Islet of Langerhans (tissue), 1 donor: ENCODE measurements around the gene PLCZ1.
"Not testable (repeated sequence)": the region's sequence is repeated elsewhere in the genome, so short reads cannot be mapped to it uniquely, and the experiment has no call there.

Source experiments
- FAIRE-seq: peaks from one replicate; lab custom pipeline; 2011; peaks lifted over from hg19 to GRCh38; lab: Jason Lieb, UNC

The PLCZ1 gene, protein sequence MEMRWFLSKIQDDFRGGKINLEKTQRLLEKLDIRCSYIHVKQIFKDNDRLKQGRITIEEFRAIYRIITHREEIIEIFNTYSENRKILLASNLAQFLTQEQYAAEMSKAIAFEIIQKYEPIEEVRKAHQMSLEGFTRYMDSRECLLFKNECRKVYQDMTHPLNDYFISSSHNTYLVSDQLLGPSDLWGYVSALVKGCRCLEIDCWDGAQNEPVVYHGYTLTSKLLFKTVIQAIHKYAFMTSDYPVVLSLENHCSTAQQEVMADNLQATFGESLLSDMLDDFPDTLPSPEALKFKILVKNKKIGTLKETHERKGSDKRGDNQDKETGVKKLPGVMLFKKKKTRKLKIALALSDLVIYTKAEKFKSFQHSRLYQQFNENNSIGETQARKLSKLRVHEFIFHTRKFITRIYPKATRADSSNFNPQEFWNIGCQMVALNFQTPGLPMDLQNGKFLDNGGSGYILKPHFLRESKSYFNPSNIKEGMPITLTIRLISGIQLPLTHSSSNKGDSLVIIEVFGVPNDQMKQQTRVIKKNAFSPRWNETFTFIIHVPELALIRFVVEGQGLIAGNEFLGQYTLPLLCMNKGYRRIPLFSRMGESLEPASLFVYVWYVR

DNA sequence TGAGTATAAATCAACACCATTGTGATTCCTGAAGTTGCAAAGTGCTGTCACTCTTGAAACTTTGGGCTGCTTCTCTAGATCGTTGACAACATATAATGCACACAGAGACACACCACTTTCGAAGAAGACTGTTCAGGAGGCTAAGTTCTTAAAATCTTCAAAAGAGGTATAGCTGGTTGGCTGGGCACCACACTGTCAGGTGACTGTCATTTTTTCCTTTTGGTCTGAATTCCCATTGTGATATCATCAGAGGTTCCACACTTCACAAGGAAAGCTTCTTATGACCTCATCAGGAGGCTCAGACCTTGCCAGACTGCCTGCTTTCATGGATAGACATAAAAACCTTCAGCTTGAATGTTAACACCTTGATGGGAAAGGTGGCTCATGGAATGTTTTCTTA is at the start of gene PLCZ1, which contains the start of gene CAPZA3:
TSS of gene PLCZ1 (minus strand) at position 194 of the 400 bp plus-strand sequence. CDS start 641 bp downstream, outside the sequence.
TSS of gene CAPZA3 (plus strand) at position 301 of the 400 bp plus-strand sequence. CDS start 150 bp downstream, outside the sequence.
- FAIRE-seq: no peak

DNA sequence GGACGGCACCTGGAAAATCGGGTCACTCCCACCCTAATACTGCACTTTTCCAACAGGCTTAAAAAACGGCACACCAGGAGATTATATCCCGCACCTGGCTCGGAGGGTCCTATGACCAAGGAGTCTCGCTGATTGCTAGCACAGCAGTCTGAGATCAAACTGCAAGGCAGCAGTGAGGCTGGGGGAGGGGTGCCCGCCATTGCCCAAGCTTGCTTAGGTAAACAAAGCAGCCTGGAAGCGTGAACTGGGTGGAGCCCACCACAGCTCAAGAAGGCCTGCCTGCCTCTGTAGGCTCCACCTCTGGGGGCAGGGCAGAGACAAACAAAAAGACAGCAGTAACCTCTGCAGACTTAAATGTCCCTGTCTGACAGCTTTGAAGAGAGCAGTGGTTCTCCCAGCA is 47.7 kb upstream of the PLCZ1 start:
- not testable (repeated sequence) for FAIRE-seq

DNA sequence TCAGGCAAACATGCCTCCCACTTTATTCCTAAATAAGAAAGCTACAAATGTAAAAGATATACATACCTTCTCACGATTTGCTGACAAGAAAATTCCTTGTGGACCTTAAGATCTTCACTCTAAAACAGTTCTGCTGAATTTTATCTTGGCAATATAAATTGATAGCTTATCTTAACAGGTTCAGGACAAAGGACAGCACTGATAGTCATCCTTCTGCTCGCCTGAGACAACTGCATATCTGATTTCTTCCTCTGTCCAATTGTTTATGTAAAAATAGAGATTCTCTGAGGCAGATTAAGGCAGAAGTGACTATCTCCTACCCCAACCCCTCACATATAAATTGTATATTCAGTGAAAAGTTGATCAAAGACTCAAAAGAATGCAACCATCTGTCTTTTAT is 45.0 kb upstream of the PLCZ1 start:
- no peak for FAIRE-seq

DNA sequence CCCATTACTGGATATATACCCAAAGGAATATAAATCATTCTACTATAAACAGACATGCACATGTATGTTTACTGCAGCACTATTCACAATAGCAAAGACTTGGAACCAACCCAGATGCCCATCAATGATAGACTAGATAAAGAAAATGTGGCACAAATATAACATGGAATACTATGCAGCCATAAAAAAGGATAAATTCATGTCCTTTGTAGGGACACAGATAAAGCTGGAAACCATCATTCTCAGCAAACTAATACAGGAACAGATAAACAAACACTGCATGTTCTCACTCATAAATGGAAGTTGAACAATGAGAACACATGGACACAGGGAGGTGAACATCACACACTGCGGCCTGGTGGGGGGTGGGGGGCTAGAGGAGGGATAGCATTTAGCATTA is 28.7 kb upstream of the PLCZ1 start:
- not testable (repeated sequence) for FAIRE-seq

DNA sequence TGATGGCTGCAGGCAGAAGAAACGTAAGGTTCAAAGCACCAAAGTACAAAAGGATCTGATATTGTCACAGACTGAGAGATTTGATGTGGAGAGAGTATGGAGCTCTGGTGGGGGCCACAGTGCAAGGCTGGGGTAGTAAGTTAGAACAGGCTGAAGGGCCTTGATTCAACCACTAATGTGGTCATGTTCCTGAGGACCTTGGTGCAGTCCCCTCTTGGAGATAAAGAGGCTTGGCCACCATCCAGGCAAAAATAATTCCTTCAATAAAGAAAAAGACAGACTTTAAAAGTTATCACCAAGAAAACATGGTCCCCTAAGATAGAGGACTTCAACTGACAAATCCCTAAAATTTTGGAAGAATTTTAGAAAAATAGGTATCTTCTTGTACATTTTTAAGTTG is 17.5 kb upstream of the PLCZ1 start:
- FAIRE-seq: no peak

DNA sequence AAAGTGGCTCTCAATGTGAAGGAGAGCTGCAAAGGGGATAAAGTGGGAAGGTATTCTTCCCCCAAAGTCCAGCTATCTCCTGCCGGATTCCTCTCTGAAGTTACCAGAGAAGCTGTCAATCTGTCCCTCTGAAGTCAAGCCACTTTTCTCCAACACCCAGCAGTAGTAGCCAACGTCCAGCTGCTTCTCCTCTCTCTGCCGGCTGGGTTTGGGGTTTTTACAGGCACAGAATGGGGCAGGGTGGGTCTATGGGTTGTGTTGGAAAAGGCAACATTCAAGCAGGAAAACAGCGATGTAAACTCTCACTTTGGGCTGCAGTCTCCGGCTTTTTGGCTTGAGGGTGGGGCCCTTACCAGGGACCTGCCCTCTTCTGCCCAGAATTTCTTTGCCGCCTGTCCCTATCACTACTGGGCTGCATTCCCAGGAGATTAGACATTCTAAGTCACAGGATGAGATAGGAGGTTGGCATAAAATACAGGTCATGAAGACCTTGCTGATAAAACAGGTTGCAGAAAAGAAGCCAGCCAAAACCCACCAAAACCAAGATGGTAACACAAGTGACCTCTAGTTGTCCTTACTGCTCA is 16.4 kb upstream of the PLCZ1 start:
- no peak for FAIRE-seq

DNA sequence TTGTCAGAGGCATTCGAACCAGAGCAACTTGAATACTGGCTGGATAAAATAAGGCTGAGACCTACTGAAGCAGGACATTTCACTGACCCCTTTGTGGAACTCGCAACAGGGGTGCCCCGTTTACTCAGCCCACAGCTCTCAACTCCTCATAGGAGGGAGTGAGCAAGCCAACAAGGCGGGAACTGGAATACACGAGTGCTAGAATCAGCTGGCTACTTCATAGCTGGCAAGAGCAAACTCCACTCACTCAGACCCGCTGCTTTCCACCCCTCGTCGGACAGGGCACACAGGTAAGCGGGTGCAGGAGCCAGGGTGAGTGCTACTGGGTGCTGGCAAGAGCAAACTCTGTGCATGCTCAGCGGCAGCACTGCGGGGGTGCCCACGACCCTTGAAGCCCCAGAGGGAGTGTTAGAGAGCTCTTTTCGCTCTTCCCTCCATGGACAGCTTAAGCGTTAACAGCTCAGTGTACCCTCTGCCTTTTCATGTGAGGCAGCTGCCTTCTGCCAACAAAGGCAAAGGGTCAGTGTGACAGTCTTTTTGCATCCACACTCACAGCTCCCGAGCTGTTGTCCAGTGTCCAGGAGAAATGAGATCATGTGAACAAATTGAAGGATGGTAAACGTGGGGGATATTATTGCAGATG is 15.8 kb upstream of the PLCZ1 start:
- no peak for FAIRE-seq

DNA sequence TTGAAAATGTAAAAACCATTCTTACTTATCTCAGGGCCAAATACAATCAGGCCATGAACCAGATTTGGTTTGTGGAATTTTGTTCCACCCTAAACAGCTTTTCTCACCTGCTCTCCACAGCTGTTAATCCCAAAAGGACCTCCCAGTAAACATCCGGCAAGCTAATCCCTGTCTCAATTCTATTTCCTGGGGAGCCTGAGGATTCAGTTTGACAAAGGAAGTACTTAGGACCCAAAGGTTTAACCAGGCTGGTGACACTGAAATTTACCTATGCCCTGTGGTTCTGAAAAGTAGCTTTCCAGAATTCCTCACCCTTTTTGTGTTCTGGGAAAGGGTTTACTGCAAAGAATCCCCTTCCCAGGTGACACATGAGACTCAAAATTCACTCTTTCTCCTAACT is 15.1 kb upstream of the PLCZ1 start:
- FAIRE-seq: no peak

DNA sequence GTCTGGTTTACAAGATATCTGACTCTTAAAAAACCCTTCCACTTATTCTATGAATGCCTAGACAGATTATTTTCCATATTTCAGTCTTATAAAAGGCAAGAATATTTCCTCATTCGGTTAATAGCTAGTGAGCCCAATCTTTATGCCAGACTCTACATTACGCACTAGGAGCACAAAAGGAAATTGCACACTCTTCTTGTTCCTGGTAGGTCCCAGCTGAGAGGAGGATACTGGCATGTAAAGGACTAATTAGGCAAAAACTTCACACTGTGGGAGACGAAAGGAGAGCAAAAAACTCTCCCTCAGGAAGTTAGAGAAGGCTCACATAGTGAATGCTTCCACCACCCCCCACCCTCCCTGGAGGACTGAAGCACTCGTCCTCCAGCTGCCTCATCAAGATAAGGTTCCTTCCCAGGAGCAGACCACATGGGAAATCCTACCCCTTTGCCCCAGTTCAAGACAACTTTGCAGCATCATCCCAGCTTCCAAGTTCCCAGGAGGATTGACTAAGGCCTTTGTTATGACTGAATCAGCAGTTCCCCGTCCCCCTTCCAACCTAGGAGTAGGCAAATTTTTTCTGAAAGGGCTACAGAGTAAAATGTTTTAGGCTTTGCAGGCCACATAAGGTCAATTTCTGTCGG is 14.6 kb upstream of the PLCZ1 start:
- no peak for FAIRE-seq

DNA sequence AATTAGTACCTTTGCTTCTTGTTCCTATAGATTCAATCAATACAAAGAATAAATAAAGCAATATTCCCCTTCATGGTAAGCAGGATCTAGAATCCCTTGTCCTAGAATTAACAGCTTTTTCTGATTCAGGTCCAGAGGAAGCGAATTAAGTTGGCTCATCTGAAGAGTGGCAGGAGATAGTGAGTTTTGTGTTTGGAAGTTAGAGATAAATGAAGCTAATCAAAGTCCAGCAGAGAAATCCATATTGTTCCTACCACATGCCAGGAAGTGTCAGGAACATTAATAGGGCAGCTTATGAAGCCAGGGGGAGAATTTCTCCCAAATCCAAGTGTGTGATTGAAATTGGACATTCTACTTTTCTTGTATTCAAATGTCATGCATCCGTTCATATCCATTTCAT is 14.1 kb upstream of the PLCZ1 start:
- FAIRE-seq: no peak

DNA sequence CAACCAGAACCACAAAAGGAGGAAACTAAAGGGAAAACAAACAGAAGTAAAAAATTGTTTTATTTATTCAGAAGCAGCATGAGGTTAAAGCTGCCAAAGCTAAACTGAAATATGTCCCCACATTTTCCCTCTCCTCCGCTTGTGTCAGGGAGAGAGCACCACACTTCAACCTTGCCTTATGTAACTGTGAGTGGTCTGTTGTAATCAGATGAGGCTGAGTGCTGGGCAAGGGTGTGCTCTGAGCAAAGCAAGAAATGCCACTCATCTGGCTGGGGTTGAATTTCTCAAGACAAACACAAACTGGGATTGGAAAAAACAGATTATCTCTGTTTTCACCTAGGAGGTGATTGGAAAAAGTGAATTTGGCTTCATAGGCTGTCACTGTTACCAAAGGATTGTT is 12.3 kb upstream of the PLCZ1 start:
- FAIRE-seq: no peak

DNA sequence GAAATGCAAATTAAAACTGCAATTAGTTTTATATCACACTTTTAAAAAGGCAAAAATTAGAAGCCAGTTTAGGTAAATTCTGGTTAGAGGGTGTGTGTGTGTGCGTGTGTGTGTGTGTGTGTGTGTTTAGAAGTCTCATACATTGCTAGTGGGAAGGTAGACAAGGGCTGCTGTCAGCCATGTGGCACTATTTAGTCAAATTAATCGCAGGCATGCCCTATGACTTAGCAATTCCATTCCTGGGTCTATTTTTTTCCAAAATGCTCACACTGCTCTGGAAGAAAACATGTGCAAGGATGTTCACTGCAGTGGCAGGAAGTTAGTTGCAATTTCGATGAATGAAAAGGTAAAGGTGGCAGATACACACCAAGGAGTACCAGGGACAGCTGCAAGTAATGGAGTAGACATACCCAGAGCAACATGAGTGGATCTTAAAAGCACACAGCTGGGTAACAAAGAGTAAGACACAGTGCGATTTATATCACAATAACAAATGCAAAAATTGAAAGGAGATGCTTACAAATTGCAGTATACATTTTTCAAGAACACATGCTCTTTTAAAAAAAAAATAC is 11.7 kb upstream of the PLCZ1 start:
- FAIRE-seq: no peak

DNA sequence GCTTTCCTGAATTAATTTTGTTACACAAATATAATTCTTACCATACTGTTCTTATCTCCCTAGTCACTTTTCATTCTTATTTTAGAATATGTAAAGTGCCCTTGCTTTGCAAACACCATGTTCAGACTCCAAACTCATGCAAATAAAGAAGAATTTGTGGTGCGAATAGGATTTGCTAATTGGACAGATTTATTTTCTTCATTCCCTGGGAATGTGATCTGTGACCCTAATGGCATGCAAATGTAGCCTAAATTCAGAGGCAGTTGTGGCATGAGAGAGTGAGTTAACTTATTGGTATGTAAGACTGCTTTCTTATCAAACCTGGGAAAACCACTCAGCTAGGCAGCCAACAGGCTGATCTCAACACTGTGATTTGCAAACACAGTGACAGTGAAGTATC is 10.1 kb upstream of the PLCZ1 start:
- FAIRE-seq: no peak

DNA sequence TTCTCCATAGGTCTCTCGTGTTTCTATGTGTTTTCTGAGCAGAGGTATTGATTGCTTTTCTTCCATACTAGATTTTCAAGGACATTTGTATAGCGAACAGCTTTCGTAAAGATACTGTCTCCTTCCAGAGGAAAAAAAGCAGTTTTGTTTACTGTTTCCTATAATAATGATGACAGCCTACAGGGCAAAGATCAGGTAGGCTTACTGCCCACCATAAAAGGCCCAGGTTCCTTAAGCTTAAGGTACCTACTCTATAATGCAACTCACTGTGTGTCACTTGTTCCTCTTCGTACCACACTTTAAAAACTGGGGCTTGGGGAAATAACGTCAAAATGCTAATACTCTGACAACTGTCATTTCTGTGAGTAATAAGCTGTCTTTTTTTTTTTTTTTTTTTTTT is 6.7 kb downstream of the PLCZ1 start:
- no peak for FAIRE-seq

DNA sequence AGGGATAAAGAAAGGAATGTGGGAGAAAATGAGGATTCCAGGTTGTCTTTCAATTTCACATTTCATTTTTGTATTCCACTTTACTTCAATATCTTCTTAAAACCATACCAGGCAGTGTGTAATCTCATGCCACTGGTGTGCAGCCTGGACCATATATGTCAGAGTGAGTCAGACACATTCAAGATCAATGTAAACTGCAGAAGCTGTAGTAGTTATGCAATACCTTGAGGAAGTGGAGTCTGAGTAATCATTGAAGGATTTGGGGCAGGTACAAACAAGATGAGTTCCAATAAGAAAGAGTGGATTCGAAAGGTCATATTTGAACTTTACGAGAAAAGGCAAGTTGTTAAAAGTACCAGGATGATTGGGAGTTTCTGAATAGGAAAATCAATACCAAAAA is 14.1 kb downstream of the PLCZ1 start:
- no peak for FAIRE-seq

DNA sequence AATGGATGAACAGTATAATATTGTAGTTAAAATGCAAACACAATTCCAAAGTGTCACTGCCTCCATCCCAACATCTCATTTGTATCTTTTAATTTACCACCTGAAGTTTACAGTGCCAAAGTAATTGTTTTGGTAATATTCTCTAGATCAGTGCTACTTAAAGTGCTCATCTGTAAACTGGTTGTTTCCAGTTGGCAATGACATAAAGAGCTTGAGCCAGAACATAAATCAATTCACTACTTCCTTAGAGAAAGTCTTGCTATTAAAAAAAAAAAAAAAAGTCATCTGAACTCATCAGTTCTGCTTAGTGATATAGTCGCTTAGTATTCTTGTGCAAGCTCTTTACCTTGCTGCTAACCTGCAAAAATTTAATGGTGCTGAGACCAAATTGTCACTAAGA is 16.4 kb downstream of the PLCZ1 start:
- FAIRE-seq: no peak

DNA sequence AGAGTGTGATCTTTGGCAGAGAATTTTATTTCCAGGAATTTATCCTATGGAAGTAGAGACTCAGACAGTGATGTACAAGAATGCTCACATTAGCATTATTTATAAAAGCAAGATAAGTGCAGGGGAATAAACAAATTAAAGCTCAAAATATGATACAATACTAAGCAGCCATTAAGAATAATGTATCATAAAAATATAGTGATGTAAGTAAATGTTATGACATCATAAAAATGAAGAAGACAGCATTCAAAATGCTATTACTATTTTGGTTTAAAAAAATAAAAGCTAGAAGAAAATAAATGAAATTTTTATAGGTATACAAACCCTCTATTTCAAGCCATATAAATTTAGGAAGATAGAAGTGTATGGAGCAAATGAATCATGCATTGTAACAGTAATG is 17.1 kb downstream of the PLCZ1 start:
- FAIRE-seq: no peak

DNA sequence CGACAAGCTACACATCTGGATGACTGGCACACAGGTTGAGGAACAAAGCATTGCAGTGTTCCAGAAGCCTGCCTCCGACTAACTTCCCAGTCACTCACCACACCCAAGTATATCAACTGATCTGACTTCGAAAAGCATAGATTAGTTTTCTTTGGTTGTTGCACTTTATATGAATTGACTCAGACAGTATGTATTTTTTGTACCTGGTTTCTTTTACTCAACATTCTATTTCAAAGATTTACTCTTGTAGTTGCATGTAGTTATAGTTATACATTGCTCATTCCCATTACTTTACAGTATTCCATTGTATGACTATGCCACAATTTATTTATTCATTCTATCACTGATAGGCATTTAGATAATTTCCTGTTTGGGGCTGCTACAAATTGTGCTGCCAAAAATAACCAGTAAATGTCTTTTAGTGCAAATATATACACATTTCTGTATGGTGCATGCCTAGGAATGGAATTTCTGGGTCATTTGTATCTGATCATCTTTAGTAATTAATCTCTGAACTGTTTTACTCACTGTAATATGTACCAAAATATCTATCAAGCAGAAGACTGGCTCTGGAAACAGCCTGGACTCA is 17.8 kb downstream of the PLCZ1 start:
- FAIRE-seq: no peak

DNA sequence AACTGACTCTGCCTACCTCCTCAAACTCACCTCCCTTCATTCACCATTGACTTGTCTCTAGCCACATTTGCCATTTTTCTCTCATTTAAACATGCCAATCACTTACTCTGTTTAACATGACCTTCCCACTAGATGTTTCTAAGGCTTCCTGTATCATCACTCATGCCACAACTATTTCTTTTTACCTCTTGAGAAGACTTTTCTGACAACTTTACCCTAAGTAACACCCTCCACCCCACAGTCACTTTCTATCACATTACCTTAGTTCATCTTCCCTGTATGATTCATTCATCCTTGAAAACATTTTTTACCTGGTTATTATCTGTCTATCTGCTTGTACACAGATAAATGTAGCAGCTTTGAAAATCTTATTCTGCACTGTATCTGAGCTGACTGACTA is 19.4 kb downstream of the PLCZ1 start:
- no peak for FAIRE-seq

DNA sequence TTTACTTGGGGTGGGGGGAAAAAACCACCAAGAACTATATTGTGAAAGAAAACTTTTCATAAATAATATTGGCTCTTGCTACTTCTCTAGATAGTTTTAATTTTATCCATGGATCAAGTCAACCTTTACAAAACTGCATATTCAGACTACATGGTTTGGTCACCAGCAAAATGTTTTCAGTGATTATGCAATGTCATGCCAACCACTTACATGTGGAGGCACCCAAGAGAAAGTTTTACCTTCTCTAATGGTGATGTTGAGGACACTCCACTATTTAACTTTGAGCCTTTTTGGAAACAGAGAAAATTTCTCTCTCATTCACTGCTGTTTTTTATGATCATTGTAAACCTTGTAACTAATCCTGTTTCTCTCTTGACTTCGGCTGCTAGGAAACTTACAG is 21.6 kb downstream of the PLCZ1 start:
- no peak for FAIRE-seq

DNA sequence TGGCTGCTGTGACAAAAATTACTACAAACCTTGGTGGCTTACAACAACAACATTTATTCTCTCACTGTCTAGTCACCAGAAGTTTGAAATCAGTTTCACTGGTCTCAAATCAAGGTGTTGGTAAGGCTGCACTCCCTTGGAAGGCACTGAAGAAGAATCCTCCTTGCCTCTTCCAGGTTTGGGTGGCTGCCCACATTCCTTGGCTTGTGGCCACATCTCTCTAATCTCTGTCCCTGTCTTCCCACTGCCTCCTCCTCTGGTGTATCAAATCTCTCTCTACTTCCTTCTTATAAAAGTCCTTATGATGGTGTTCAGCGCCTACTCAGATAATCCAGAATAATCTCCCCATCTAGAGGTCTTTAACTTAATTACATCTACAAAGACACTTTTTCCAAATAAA is 31.0 kb downstream of the PLCZ1 start:
- no peak for FAIRE-seq

DNA sequence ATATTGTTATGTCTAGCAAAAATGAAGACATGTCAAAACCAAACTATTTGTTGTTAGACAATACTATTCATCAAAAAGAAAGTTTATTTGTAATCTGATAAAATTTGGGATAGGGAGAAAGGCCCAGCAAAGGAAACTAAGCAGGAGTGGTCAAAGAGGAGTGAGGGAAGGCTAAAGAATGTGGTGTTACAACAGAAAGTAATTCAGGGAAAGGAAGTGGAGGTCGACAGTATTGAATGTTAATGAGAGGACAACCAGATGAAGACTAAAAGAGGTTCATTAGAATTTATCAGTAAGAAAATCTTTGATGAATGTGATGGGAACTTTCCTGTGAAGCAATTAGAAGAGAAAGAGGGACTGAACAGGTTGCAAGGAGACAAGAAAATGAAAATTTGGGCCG is 33.9 kb downstream of the PLCZ1 start:
- no peak for FAIRE-seq
